ENCODE data around the gene KANSL1L. TPM values are rescaled to one million over a fixed set of nuclear protein-coding genes. Genes with fewer than 3 reads are reported as not detected.
A peak's percentile ranks its signal among the peaks of the same experiment; 100 is the strongest.

The KANSL1L gene
- total RNA-seq, 1 experiment from 2014 or later, result 18.5 TPM

- peak; percentile 26 for DNase-seq (ENCODE audit: low spot score)
Measured at GRCh38 chr2:210086292-210086691, 84.9 kb downstream of the KANSL1L start.

GRCh38 chr2:210072922-210073509, 98.2 kb downstream of the KANSL1L start:
- peak; percentile 70 for DNase-seq (ENCODE audit: low spot score)

- no peak for DNase-seq (ENCODE audit: low spot score)
Measured at GRCh38 chr2:210072493-210072892, 98.7 kb downstream of the KANSL1L start.

GRCh38 chr2:210063306-210063705, 107.9 kb downstream of the KANSL1L start:
- no peak for DNase-seq (ENCODE audit: low spot score)

GRCh38 chr2:210055825-210056224, 115.4 kb downstream of the KANSL1L start:
- no peak for DNase-seq (ENCODE audit: low spot score)

GRCh38 chr2:210054696-210055095, 116.5 kb downstream of the KANSL1L start:
- no peak for DNase-seq (ENCODE audit: low spot score)

- DNase-seq (ENCODE audit: low spot score), result no peak
Measured at GRCh38 chr2:210050885-210051284, 120.3 kb downstream of the KANSL1L start.

- no peak for DNase-seq (ENCODE audit: low spot score)
Measured at GRCh38 chr2:210049831-210050230, 121.4 kb downstream of the KANSL1L start.

- no peak for DNase-seq (ENCODE audit: low spot score)
Measured at GRCh38 chr2:210046851-210047500, 124.2 kb downstream of the KANSL1L start.

- no peak for DNase-seq (ENCODE audit: low spot score)
Measured at GRCh38 chr2:210038078-210038477, 133.1 kb downstream of the KANSL1L start.

GRCh38 chr2:210035679-210036078, 135.5 kb downstream of the KANSL1L start:
- DNase-seq (ENCODE audit: low spot score), result no peak

GRCh38 chr2:210034087-210034683, 137.0 kb downstream of the KANSL1L start:
- no peak for DNase-seq (ENCODE audit: low spot score)

GRCh38 chr2:210028178-210028577, 143.0 kb downstream of the KANSL1L start:
- no peak for DNase-seq (ENCODE audit: low spot score)

GRCh38 chr2:210027608-210028007, 143.6 kb downstream of the KANSL1L start:
- no peak for DNase-seq (ENCODE audit: low spot score)

GRCh38 chr2:210022824-210023223, 148.4 kb downstream of the KANSL1L start:
- no peak for DNase-seq (ENCODE audit: low spot score)

GRCh38 chr2:210020138-210020537, 151.1 kb downstream of the KANSL1L start:
- no peak for DNase-seq (ENCODE audit: low spot score)

GRCh38 chr2:210009896-210010295, 161.3 kb downstream of the KANSL1L start:
- DNase-seq (ENCODE audit: low spot score), result peak; percentile 15

GRCh38 chr2:210009126-210009525, 162.1 kb downstream of the KANSL1L start:
- no peak for DNase-seq (ENCODE audit: low spot score)

GRCh38 chr2:210007895-210008294, 163.3 kb downstream of the KANSL1L start:
- DNase-seq (ENCODE audit: low spot score), result no peak

- DNase-seq (ENCODE audit: low spot score), result no peak
Measured at GRCh38 chr2:210004881-210005280, 166.3 kb downstream of the KANSL1L start.

- no peak for DNase-seq (ENCODE audit: low spot score)
Measured at GRCh38 chr2:210003359-210003758, 167.8 kb downstream of the KANSL1L start.

GRCh38 chr2:210002158-210003157, 168.8 kb downstream of the KANSL1L start, which contains the start of gene RPE:
Gene RPE (plus strand): TSS chr2:210002638. CDS start chr2:210002662, 24 bp downstream.
- peak; percentile 96 for DNase-seq (ENCODE audit: low spot score)

Measured in HT-29 (cell line).